H1 (cell line): ENCODE measurements around the gene CCDC121.

Experiments used
- CTCF ChIP-seq, 3 experiments: IDR thresholded peaks; 1 replicate in 2 of 3; 2 replicates in 1 of 3; pipeline versions ENCODE4 v1.5.1 to v1.6.1; 2011; ENCODE audit warnings: low read length in 3 of 3, mild to moderate bottlenecking in 3 of 3, inconsistent platforms in 2 of 3, low read depth in 1 of 3, moderate library complexity in 1 of 3; ENCODE audit not compliant: insufficient read depth in 1 of 3; ENCODE audit errors: control extremely low read depth in 1 of 3
- GTF2F1 ChIP-seq: IDR thresholded peaks from 2 replicates; pipeline ENCODE4 v1.6.1; 2012; ENCODE audit warnings: low read depth, low read length, improper control_type of control experiment, borderline replicate concordance
- HDAC6 ChIP-seq: IDR thresholded peaks from one replicate; pipeline ENCODE4 v1.7.1; 2012; ENCODE audit warnings: low read depth, mild to moderate bottlenecking, inconsistent platforms, low read length, moderate library complexity
- POLR2A ChIP-seq, 2 experiments: IDR thresholded peaks; 1 replicate in 1 of 2; 2 replicates in 1 of 2; pipeline ENCODE4 v1.6.1; 2011; ENCODE audit warnings: low read depth in 2 of 2, low read length in 2 of 2, mild to moderate bottlenecking in 2 of 2; ENCODE audit errors: control extremely low read depth in 1 of 2
- SIX5 ChIP-seq: IDR thresholded peaks from 2 replicates; pipeline ENCODE4 v1.6.1; 2011; ENCODE audit warnings: mild to moderate bottlenecking, low read depth, low read length
- SRF ChIP-seq: IDR thresholded peaks from 2 replicates; pipeline ENCODE4 v1.6.1; 2011; ENCODE audit warnings: mild to moderate bottlenecking, low read depth, low read length, moderate library complexity

GRCh38 chr2:27627963-27628766, 647 bp downstream of the CCDC121 start:
- TF ChIP-seq SIX5, result no peak
- TF ChIP-seq SRF, result no peak
- no peak for TF ChIP-seq POLR2A (IDR thresholded peaks at IDR 0.05; ENCODE audit: control extremely low read depth in 1 of 2, low read depth in 2 of 2, low read length in 2 of 2)
- TF ChIP-seq CTCF (IDR thresholded peaks at IDR 0.05; ENCODE audit: control extremely low read depth in 1 of 3, insufficient read depth in 1 of 3, low read depth in 1 of 3, low read length in 3 of 3), result no peak
- TF ChIP-seq GTF2F1, result no peak
- TF ChIP-seq HDAC6, result no peak
